Jurkat, Clone E6-1 (cell line): ENCODE data around the gene CGB7. TPM values are rescaled to one million over a fixed set of nuclear protein-coding genes. Genes with fewer than 3 reads are reported as not detected.

Experiments
- DNase-seq: peaks from one replicate; pipeline ENCODE4 v3.0.0-alpha.2; 2011; ENCODE audit warnings: low read depth, low spot score
- H3K4me3 ChIP-seq: 2 replicates; pipeline ENCODE4 v1.5.1; 2011; ENCODE audit warnings: mild to moderate bottlenecking, low read length, control low read depth, moderate library complexity
- polyA plus RNA-seq: library from polyadenylated mRNA; unstranded; fragments of >200 nt; gene quantifications from one replicate; pipeline ENCODE4 v1.2.1, GENCODE V29; 2012; ENCODE audit warnings: missing spikeins; ENCODE audit not compliant: insufficient read length, insufficient read depth

CGB7 gene
- polyA plus RNA-seq: 0.37 TPM

GRCh38 chr19:49057636-49058234 lies at the start of gene CGB7:
CGB7 (minus strand) TSS chr19:49057749; CDS start chr19:49055375, 2,374 bp downstream.
- DNase-seq: no peak
- H3K4me3 ChIP-seq: peak within 1 kb of the TSS; percentile 45

- peak; percentile 48 for DNase-seq
Measured at GRCh38 chr19:49106648-49107135, 49.1 kb upstream of the CGB7 start.

GRCh38 chr19:49104229-49104864 lies 46.8 kb upstream of the CGB7 start:
- no peak for DNase-seq
- H3K4me3 ChIP-seq: no peak overlapping the region

More at GRCh38 chr19:49106648-49107135, 49.1 kb upstream of the CGB7 start:
- no peak overlapping the region for H3K4me3 ChIP-seq

- H3K4me3 ChIP-seq: no peak overlapping the region
- peak; percentile 41 for DNase-seq
Measured at GRCh38 chr19:49103331-49104085, 46.0 kb upstream of the CGB7 start.

GRCh38 chr19:49102303-49102702 lies 44.8 kb upstream of the CGB7 start:
- DNase-seq: no peak

GRCh38 chr19:49101160-49101559 lies 43.6 kb upstream of the CGB7 start:
- no peak for DNase-seq
- no peak overlapping the region for H3K4me3 ChIP-seq

More at GRCh38 chr19:49102303-49102702, 44.8 kb upstream of the CGB7 start:
- no peak overlapping the region for H3K4me3 ChIP-seq

- DNase-seq: no peak
- H3K4me3 ChIP-seq: no peak overlapping the region
Measured at GRCh38 chr19:49098795-49099194, 41.2 kb upstream of the CGB7 start.

- peak overlapping the region; percentile 24 for H3K4me3 ChIP-seq
- DNase-seq: peak; percentile 97
Measured at GRCh38 chr19:49097453-49098288, 40.1 kb upstream of the CGB7 start.

GRCh38 chr19:49094505-49095482 lies 37.2 kb upstream of the CGB7 start:
- DNase-seq: no peak

GRCh38 chr19:49092686-49093085 lies 35.1 kb upstream of the CGB7 start:
- no peak for DNase-seq
- H3K4me3 ChIP-seq: no peak overlapping the region

More at GRCh38 chr19:49094505-49095482, 37.2 kb upstream of the CGB7 start:
- H3K4me3 ChIP-seq: no peak overlapping the region

GRCh38 chr19:49091391-49092038 lies 34.0 kb upstream of the CGB7 start:
- H3K4me3 ChIP-seq: no peak overlapping the region
- no peak for DNase-seq

GRCh38 chr19:49086296-49086695 lies 28.7 kb upstream of the CGB7 start:
- H3K4me3 ChIP-seq: peak overlapping the region; percentile 97
- no peak for DNase-seq

GRCh38 chr19:49085868-49086232 lies 28.3 kb upstream of the CGB7 start:
- peak; percentile 50 for DNase-seq
- H3K4me3 ChIP-seq: peak overlapping the region; percentile 97

GRCh38 chr19:49085020-49085867 lies 27.7 kb upstream of the CGB7 start, which contains the start of gene SNRNP70:
SNRNP70 (plus strand) TSS chr19:49085451; CDS start chr19:49086415, 964 bp downstream.
- peak; percentile 99 for DNase-seq
- H3K4me3 ChIP-seq: peak within 1 kb of the TSS; percentile 97

- H3K4me3 ChIP-seq: peak overlapping the region; percentile 97
- no peak for DNase-seq
Measured at GRCh38 chr19:49084206-49085019, 26.9 kb upstream of the CGB7 start.

- DNase-seq: no peak
- no peak overlapping the region for H3K4me3 ChIP-seq
Measured at GRCh38 chr19:49081273-49081672, 23.7 kb upstream of the CGB7 start.
